CD4-positive, alpha-beta memory T cell (primary cell): Measurements from ENCODE around the gene RAI2. TPM values are rescaled to one million over a fixed set of nuclear protein-coding genes. Genes with fewer than 3 reads are reported as not detected.

Source experiments
- CTCF ChIA-PET: fragments of 350-600 bp; sonication (Branson Sonifier 250); formaldehyde crosslinking; loops from one replicate; lab custom pipeline; 2021; ENCODE audit warnings: inconsistent platforms; ENCODE audit not compliant: partially characterized antibody; lab: Charles Lee
- POLR2A ChIA-PET: fragments of 350-600 bp; sonication (Branson Sonifier 250); formaldehyde crosslinking; loops from one replicate; lab custom pipeline; 2021; ENCODE audit not compliant: partially characterized antibody; lab: Charles Lee
- DNase-seq, 5 donors: peaks; one replicate each; pipeline versions ENCODE4 v3.0.0 to v3.0.0-alpha.2; 2020 to 2022; ENCODE audit warnings: mixed read lengths in 1 of 5
- H3K27ac ChIP-seq: one replicate; pipeline ENCODE4 v1.7.0; 2013; ENCODE audit warnings: low read depth, low read length
- H3K27me3 ChIP-seq: 2 replicates; pipeline ENCODE4 v1.7.0; 2013; ENCODE audit warnings: mild to moderate bottlenecking, low read length, moderate library complexity; ENCODE audit not compliant: insufficient read depth
- H3K36me3 ChIP-seq: 2 replicates; pipeline ENCODE4 v1.7.0; 2013; ENCODE audit warnings: mild to moderate bottlenecking, low read length, moderate library complexity; ENCODE audit not compliant: insufficient read depth
- H3K4me1 ChIP-seq: 2 replicates; pipeline ENCODE4 v1.7.0; 2013; ENCODE audit warnings: mild to moderate bottlenecking, low read length, moderate library complexity; ENCODE audit not compliant: insufficient read depth
- H3K4me3 ChIP-seq, 2 donors: one replicate each; pipeline ENCODE4 v1.7.0; 2013; ENCODE audit warnings: low read length in 2 of 2, mild to moderate bottlenecking in 1 of 2
- H3K9me3 ChIP-seq, 2 donors: one replicate each; pipeline ENCODE4 v1.7.0; 2013; ENCODE audit warnings: low read length in 2 of 2, control low read depth in 1 of 2; ENCODE audit not compliant: control insufficient read depth in 1 of 2
- H3K27ac Mint-ChIP-seq, 7 donors: one replicate each; pipeline ENCODE4 v1.8.0; 2020 to 2021; ENCODE audit warnings: mixed read lengths in 7 of 7, mild to moderate bottlenecking in 6 of 7, inconsistent platforms in 3 of 7, moderate library complexity in 3 of 7
- H3K27me3 Mint-ChIP-seq, 2 donors: one replicate each; pipeline ENCODE4 v1.8.0; 2020 to 2021; ENCODE audit warnings: mixed read lengths in 2 of 2
- H3K36me3 Mint-ChIP-seq, 2 donors: one replicate each; pipeline ENCODE4 v1.8.0; 2020 to 2021; ENCODE audit warnings: mixed read lengths in 2 of 2, inconsistent platforms in 1 of 2, mild to moderate bottlenecking in 1 of 2
- H3K4me1 Mint-ChIP-seq, 4 donors: one replicate each; pipeline ENCODE4 v1.8.0; 2020 to 2021; ENCODE audit warnings: mixed read lengths in 4 of 4, mild to moderate bottlenecking in 1 of 4
- H3K4me3 Mint-ChIP-seq, 8 donors: one replicate each; pipeline ENCODE4 v1.8.0; 2020 to 2021; ENCODE audit warnings: mixed read lengths in 8 of 8, mild to moderate bottlenecking in 7 of 8, moderate library complexity in 6 of 8, inconsistent platforms in 3 of 8
- H3K9me3 Mint-ChIP-seq, 8 donors: one replicate each; pipeline ENCODE4 v1.8.0; 2020 to 2021; ENCODE audit warnings: mixed read lengths in 8 of 8, mild to moderate bottlenecking in 5 of 8, inconsistent platforms in 3 of 8, moderate library complexity in 1 of 8
- intact Hi-C: fragments of 100-400 bp; cut with micrococcal nuclease; formaldehyde crosslinking; loops from one replicate; pipeline ENCODE4 v1.15.1; 2023
- polyA plus RNA-seq, 2 donors: library from polyadenylated mRNA; unstranded; fragments of 300-500 nt; fragmentation: Illumina TruSeq; gene quantifications; one replicate each; pipeline ENCODE4 v1.2.3, GENCODE V29; 2021
- total RNA-seq, 2 experiments: library from RNA; stranded (reverse); gene quantifications; one replicate each; pipeline ENCODE4 v1.2.3, GENCODE V29; 2021

The RAI2 gene
- total and polyA plus RNA-seq, 4 experiments from 2014 or later = 0.34 to 1.4 (median 1.2) TPM; not detected in 1

DNA sequence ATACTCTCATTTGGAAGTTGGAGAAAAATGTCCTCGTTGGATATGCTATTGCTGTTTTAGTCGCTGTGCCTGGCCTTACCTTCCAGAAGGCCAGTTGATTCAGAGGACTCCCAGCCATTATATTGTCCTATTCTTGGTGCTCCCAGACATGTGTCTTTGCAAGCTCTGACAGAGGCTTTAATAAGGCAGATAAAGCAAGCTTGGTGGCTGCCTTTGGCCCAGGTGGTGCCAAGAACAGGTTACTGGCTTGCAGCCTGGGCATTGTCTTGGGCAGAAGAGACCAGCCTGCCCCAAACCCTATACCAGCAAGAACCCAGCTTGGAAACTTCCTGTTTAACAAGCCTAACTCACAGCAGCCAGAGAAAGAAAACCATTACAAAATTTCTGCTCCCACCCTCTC, 16.9 kb downstream of the RAI2 start:
- no peaks in the 10 kb centered on the region for H3K27me3 ChIP-seq
- H3K4me1 Mint-ChIP-seq = no peaks in the 10 kb centered on the region
- H3K27ac Mint-ChIP-seq = no peak overlapping the region
- H3K4me3 ChIP-seq = no peak overlapping the region
- peaks cover 0 to 3% of the 10 kb centered on the region in 2 donors for H3K27me3 Mint-ChIP-seq
- H3K9me3 Mint-ChIP-seq = no peaks in the 10 kb centered on the region
- intact Hi-C loops = no loop called here
- ChIA-PET POLR2A (no interaction called here), CTCF (no interaction called here)
- DNase-seq = no peak
- H3K27ac ChIP-seq = no peak overlapping the region
- H3K4me1 ChIP-seq = no peaks in the 10 kb centered on the region
- H3K9me3 ChIP-seq = no peaks in the 10 kb centered on the region
- no peak overlapping the region for H3K4me3 Mint-ChIP-seq
- H3K36me3 Mint-ChIP-seq = no peaks in the 10 kb centered on the region
- H3K36me3 ChIP-seq = no peaks in the 10 kb centered on the region

DNA sequence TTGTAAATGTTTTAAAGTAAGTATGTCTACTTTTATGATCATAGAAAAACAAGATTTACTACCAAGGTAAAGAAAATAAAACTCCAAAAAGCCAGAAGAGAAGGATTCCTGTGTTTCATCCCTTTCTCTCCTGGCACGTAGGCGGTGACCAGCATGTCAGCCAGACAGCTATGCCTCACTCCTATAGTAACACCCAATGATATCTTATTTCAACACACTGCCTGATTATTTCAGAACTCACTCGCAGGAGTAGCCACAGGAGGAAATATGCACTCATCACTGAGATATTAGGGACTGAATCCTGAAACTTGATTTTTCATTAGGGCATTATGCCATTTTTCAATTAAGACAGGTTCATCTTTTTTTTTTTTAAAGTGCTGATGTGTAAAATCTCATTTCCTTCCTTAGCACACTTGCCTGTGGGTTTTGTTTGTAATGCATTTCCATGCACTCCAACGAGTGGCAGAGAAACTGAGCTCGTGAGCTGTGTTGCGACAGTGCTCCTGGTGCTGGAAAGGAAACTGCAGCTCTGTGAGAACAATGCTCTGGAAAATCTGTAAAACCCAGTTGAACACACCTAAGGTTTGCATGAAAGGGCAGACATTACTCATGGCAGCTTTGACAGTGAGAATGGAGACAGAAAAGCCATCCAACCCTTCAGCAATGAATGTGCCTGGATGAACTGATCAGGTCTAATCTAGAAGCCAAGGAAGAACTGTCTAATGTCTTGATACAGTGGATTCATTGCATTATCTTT, 18.2 kb downstream of the RAI2 start:
- no peak overlapping the region for H3K4me3 Mint-ChIP-seq
- CTCF ChIA-PET = no interaction called here

DNA sequence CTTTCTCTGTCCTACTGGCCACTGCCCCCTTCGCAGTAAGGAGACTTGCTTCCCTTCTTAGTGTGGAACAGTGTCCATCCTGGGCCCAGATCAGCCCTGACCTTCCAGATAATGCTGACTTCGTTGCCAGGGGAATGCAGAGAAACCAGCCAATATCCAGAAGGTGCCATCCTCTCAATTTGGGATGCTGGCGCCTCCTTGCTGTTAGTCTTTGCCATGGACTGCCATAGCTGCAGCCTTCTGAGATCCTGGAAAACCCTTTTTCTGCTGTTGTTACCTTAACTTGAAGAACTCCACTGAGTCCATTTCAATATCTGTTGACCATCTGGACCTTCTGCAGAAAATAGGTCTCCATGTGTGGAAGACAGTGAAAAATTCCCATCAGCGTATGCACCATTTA, 21.8 kb downstream of the RAI2 start:
- Histone ChIP-seq H3K4me1 (no peaks in the 10 kb centered on the region), H3K4me3 (no peak overlapping the region), H3K27me3 (no peaks in the 10 kb centered on the region), H3K36me3 (no peaks in the 10 kb centered on the region), H3K9me3 (no peaks in the 10 kb centered on the region), H3K27ac (no peak overlapping the region)
- Mint-ChIP-seq H3K4me1 (no peaks in the 10 kb centered on the region), H3K27me3 (peaks cover 0 to 3% of the 10 kb centered on the region in 2 donors), H3K27ac (no peak overlapping the region), H3K4me3 (no peak overlapping the region), H3K9me3 (no peaks in the 10 kb centered on the region), H3K36me3 (no peaks in the 10 kb centered on the region)
- DNase-seq = no peak
- CTCF ChIA-PET = no interaction called here
- POLR2A ChIA-PET = no interaction called here
- intact Hi-C loops = no loop called here

More for the DNA sequence above, 18.2 kb downstream of the RAI2 start:
- POLR2A ChIA-PET = no interaction called here
- Mint-ChIP-seq H3K4me1 (no peaks in the 10 kb centered on the region), H3K27ac (no peak overlapping the region), H3K36me3 (no peaks in the 10 kb centered on the region), H3K27me3 (peaks cover 0 to 3% of the 10 kb centered on the region in 2 donors), H3K9me3 (no peaks in the 10 kb centered on the region)
- no peak for DNase-seq
- Histone ChIP-seq H3K27ac (no peak overlapping the region), H3K9me3 (no peaks in the 10 kb centered on the region), H3K27me3 (no peaks in the 10 kb centered on the region), H3K4me3 (no peak overlapping the region), H3K36me3 (no peaks in the 10 kb centered on the region), H3K4me1 (no peaks in the 10 kb centered on the region)
- intact Hi-C loops = no loop called here

GRCh38 chrX:17836830-17837229, 24.3 kb downstream of the RAI2 start:
- no peak overlapping the region for H3K27ac ChIP-seq
- H3K9me3 Mint-ChIP-seq = no peaks in the 10 kb centered on the region
- H3K4me3 ChIP-seq = no peak overlapping the region
- intact Hi-C loops = no loop called here
- no peaks in the 10 kb centered on the region for H3K27me3 ChIP-seq
- H3K4me1 Mint-ChIP-seq = no peaks in the 10 kb centered on the region
- H3K36me3 Mint-ChIP-seq = no peaks in the 10 kb centered on the region
- peaks cover 0 to 3% of the 10 kb centered on the region in 2 donors for H3K27me3 Mint-ChIP-seq
- no peak for DNase-seq
- no peak overlapping the region for H3K27ac Mint-ChIP-seq
- H3K36me3 ChIP-seq = no peaks in the 10 kb centered on the region
- POLR2A ChIA-PET = no interaction called here
- no peaks in the 10 kb centered on the region for H3K9me3 ChIP-seq
- CTCF ChIA-PET = no interaction called here
- no peak overlapping the region for H3K4me3 Mint-ChIP-seq
- H3K4me1 ChIP-seq = no peaks in the 10 kb centered on the region

DNA sequence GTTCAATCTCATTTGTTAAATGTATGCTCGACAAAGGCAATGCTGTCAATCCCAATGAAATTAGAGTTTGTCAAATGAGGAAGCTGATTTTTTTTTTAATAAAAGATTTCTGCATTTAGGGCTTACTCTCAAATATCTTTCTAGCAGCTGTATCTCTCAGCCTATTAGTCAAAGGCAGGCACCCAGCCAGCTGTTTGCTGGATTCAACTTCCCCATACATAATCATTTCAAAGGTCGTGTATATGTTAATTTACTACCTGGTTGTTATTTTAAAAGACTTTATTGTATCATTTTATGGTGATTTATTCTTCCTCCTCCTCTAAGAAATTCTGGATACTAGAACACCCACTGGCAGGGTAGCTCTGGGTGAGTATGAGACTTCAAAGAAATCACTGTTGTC, 27.1 kb downstream of the RAI2 start:
- CTCF ChIA-PET = interaction anchor here (0.7 kb wide), 1 partner anchor 1549 kb away, joined by 3 read pairs; no protein-coding TSS in a partner anchor
- H3K4me3 Mint-ChIP-seq = no peak overlapping the region

DNA sequence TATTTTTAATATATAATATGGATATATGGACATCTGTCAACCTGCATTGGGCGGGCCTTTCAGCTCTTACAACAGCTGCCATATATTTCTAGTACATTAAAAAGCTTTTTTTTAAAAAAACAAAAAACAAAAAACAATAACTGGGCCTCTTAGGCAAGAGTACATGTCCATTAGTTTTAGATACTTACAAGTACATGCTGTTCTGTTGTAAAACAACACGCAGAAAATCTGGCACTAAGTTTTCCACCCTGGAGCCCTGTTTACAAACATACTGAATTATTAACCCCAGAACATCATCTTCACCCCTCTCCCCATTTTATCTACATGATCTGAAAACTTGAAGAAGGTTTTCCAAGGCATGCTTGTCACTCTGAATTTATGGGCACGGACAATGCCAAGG, 29.8 kb downstream of the RAI2 start:
- ChIA-PET CTCF (no interaction called here), POLR2A (no interaction called here)

More for the DNA sequence above, 27.1 kb downstream of the RAI2 start:
- H3K27me3 Mint-ChIP-seq = peaks cover 0 to 2% of the 10 kb centered on the region in 2 donors
- H3K36me3 Mint-ChIP-seq = no peaks in the 10 kb centered on the region
- Histone ChIP-seq H3K27me3 (no peaks in the 10 kb centered on the region), H3K9me3 (no peaks in the 10 kb centered on the region), H3K27ac (no peak overlapping the region), H3K36me3 (no peaks in the 10 kb centered on the region), H3K4me1 (no peaks in the 10 kb centered on the region), H3K4me3 (no peak overlapping the region)
- H3K4me1 Mint-ChIP-seq = no peaks in the 10 kb centered on the region
- no peak for DNase-seq
- POLR2A ChIA-PET = no interaction called here
- no peak overlapping the region for H3K27ac Mint-ChIP-seq
- intact Hi-C loops = no loop called here
- H3K9me3 Mint-ChIP-seq = peaks cover 0 to 4% (median 0%) of the 10 kb centered on the region in 8 donors

GRCh38 chrX:17830211-17830610, 30.9 kb downstream of the RAI2 start:
- CTCF ChIA-PET = no interaction called here
- Mint-ChIP-seq H3K9me3 (peaks cover 0 to 4% (median 0%) of the 10 kb centered on the region in 8 donors), H3K36me3 (no peaks in the 10 kb centered on the region), H3K4me3 (no peak overlapping the region), H3K4me1 (no peaks in the 10 kb centered on the region), H3K27ac (no peak overlapping the region), H3K27me3 (peaks cover 0 to 2% of the 10 kb centered on the region in 2 donors)
- H3K9me3 ChIP-seq = no peaks in the 10 kb centered on the region
- POLR2A ChIA-PET = no interaction called here
- H3K4me1 ChIP-seq = no peaks in the 10 kb centered on the region
- intact Hi-C loops = no loop called here
- H3K27me3 ChIP-seq = no peaks in the 10 kb centered on the region
- no peak overlapping the region for H3K27ac ChIP-seq
- no peak overlapping the region for H3K4me3 ChIP-seq
- DNase-seq = no peak
- H3K36me3 ChIP-seq = no peaks in the 10 kb centered on the region

More for the DNA sequence above, 29.8 kb downstream of the RAI2 start:
- Mint-ChIP-seq H3K27ac (no peak overlapping the region), H3K9me3 (peaks cover 0 to 4% (median 0%) of the 10 kb centered on the region in 8 donors), H3K4me3 (no peak overlapping the region), H3K36me3 (no peaks in the 10 kb centered on the region), H3K4me1 (no peaks in the 10 kb centered on the region), H3K27me3 (peaks cover 0 to 2% of the 10 kb centered on the region in 2 donors)
- Histone ChIP-seq H3K27ac (no peak overlapping the region), H3K4me3 (no peak overlapping the region), H3K4me1 (no peaks in the 10 kb centered on the region), H3K27me3 (no peaks in the 10 kb centered on the region), H3K36me3 (no peaks in the 10 kb centered on the region), H3K9me3 (no peaks in the 10 kb centered on the region)
- intact Hi-C loops = no loop called here
- DNase-seq = no peak
